LNCAP (cell line): ENCODE measurements around the gene ZC3H18.

Experiments used
- TF ChIP-seq, protein P1 (sequence below): fragments of 450-650 bp; IDR thresholded peaks from 2 replicates; pipeline ENCODE4 v1.5.1; 2017; ENCODE audit warnings: mild to moderate bottlenecking

ZC3H18 gene

DNA sequence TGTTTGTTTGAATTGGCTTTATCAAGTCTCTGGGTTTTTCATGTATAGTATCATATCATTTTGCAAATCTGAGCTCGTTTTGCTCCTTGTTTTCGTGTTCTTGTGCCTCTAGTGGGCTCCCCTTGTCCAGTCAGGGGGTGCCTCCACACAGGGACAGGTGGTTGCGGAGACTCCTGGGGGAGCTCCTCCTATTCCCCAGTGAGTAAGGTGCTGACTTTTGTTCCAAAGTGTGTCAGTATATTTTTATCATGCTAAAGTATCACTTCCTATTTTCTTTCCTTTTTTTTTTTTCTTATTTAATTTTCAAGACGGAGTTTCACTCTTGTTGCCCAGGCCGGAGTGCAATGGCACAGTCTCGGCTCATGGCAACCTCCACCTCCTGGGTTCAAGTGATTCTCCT lies 37.9 kb downstream of the ZC3H18 start:
- TF ChIP-seq, protein P1, sequence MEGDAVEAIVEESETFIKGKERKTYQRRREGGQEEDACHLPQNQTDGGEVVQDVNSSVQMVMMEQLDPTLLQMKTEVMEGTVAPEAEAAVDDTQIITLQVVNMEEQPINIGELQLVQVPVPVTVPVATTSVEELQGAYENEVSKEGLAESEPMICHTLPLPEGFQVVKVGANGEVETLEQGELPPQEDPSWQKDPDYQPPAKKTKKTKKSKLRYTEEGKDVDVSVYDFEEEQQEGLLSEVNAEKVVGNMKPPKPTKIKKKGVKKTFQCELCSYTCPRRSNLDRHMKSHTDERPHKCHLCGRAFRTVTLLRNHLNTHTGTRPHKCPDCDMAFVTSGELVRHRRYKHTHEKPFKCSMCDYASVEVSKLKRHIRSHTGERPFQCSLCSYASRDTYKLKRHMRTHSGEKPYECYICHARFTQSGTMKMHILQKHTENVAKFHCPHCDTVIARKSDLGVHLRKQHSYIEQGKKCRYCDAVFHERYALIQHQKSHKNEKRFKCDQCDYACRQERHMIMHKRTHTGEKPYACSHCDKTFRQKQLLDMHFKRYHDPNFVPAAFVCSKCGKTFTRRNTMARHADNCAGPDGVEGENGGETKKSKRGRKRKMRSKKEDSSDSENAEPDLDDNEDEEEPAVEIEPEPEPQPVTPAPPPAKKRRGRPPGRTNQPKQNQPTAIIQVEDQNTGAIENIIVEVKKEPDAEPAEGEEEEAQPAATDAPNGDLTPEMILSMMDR = no peak

DNA sequence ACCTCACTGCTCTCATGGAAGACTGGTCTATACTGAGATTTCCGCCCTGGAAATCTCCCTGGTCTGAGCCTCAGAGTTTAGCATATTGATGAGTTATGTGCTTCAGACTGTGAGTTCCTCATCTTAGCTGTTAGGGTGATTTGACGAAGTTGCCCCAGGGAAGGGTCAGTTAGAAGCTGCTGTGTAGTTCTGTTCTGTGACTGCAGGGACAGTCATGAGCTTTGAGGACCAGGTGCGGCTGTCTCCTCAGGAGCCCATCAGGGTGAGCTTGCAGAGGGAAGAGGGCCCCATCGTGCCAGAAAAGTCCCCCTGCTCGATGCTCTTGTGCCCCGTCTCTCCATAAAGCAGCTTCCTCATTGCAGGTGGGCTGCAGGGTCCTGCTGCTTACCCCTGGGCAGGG lies 39.9 kb downstream of the ZC3H18 start:
- TF ChIP-seq, protein P1 = no peak

DNA sequence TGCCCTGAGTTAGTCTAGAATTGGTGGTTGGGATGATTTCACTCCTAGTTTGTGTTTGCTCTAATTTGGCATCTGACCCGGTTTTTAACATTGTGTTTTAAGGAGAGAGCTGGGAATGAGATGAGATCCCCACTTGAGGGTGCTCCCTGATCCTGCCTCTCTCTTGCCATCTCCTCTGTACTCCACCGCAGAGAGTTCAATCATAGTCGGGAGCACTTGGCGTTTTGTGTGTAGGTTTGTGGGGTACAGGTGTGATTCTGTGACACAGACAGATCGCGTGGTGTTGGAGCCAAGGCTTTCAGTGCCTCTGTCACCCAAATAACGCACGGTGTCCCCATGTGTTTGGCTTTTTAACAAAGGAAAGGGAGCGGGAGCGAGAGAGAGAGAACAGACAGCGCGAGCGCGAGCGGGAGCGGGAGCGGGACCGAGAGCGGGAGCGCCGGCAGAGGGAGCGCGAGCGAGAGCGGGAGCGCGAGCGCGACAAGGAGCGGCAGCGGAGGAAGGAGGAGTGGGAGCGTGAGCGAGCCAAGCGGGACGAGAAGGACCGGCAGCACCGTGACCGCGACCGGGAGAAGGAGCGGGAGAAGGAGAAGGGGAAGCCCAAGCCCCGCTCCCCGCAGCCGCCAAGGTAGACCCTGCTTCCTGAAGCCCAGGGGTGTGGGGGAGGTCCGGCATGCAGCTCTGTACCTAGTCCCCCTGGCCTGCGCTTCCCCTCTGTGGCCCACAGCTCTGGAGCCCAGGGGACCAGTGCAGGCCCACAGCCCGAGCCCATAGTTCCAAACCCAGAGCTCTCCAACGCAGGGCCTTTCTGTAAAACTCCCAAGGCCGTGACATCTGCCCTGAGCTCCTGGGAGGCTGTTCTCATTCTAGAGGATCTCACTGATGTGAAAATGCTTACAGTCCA lies 41.0 kb downstream of the ZC3H18 start:
- TF ChIP-seq, protein P1 = no peak

GRCh38 chr16:88613293-88613692 lies 43.1 kb downstream of the ZC3H18 start:
- TF ChIP-seq, protein P1 = no peak

DNA sequence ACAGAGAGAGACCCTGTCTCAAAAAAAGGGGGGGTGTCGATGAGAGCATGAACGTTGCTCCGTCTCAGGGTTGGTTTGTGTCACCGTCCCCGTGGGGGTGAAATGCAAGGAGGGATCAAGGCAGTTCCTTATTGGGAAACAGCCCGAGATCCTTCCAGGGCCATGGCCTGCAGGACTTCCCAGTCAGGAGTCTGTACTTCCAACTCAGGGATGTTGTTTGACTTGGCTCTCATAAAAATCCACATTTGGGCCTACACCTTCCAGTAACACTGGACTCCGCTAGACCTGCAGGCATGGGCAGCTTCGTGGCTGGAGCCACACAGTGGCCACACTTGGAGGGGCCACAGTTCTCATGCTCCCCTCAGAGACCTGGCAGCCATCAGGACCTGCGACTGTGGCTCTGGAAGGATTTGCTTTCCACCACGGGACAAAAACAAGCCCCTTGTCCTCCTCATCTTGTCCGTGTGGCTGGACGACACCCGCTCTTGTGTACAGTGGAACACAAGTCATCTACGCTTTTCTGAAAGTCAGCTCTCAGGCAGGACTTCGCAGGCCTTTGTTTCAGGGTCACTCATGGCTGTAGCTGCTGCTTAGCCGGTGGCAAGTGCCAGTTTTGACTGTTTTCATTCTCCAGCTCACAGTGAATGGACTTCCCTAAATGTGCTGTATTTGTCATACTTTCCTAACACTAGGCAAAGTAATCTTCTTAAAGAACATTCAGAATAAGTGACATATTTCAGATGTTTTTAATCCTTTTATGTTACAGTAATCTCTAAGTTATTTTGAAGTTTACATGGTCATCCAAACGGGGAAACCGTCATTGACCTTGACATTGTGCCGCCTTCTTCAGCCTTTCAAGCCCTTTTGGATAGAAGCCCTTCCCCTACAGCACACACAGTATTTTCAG lies 44.0 kb downstream of the ZC3H18 start:
- TF ChIP-seq, protein P1 = no peak

DNA sequence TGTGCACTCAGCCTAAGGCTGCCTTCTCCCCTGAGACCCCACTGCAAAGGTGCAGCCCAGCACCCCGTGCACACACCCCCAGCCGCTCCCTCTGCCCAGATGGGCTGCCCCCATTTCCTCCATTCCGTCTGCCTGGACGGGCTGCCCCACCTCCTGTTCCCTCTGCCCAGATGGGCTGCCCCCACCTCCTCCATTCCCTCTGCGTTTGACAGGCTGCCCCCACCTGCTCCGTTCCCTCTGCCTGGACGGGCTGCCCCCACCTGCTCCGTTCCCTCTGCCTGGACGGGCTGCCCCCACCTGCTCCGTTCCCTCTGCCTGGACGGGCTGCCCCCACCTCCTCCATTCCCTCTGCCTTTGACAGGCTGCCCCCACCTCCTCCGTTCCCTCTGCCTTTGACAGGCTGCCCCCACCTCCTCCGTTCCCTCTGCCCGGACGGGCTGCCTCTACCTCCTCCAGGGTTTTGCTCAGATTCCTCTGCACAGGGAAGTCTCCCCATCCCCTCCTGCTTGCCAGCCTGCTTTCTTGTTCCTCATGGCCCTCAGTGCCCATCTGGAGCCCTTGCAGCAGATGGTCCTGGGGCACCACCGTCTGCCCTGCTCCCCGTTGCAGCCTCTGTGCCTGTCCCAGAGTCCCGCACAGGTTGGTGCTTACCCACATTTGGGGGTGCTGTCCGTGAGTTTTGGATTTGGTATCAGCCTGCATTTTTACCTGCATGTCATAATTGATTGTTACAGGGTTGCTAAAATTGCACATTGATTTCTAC lies 44.8 kb downstream of the ZC3H18 start:
- TF ChIP-seq, protein P1 = no peak

DNA sequence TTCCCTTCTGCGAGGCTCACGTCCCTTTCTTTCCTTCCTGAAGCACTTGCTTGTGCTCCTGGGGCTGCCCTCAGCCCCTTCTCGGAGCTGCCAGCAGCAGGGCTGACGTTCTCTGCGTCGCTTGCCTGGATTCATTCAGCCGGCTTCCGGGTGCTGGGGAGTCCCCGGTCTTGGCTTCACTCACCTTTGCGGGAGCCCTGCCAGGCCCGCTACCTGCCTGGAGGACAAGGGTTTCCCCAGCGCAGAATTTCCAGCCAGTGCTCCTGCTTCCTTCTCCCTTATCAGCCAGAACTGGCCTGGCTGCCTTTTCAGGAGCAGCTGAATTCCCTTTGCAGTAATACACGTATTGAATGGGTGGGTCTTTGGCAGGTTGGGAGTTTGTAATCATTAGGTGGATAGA lies 46.1 kb downstream of the ZC3H18 start:
- TF ChIP-seq, protein P1 = no peak
